ENCODE data around the gene ZNF282.
A peak's percentile ranks its signal among the peaks of the same experiment; 100 is the strongest.

The ZNF282 gene

GRCh38 chr7:149191851-149192250, 3.5 kb upstream of the ZNF282 start:
- no peak for DNase-seq (ENCODE audit: low spot score)

GRCh38 chr7:149194799-149195179, 557 bp upstream of the ZNF282 start:
- no peak for DNase-seq (ENCODE audit: low spot score)

DNA sequence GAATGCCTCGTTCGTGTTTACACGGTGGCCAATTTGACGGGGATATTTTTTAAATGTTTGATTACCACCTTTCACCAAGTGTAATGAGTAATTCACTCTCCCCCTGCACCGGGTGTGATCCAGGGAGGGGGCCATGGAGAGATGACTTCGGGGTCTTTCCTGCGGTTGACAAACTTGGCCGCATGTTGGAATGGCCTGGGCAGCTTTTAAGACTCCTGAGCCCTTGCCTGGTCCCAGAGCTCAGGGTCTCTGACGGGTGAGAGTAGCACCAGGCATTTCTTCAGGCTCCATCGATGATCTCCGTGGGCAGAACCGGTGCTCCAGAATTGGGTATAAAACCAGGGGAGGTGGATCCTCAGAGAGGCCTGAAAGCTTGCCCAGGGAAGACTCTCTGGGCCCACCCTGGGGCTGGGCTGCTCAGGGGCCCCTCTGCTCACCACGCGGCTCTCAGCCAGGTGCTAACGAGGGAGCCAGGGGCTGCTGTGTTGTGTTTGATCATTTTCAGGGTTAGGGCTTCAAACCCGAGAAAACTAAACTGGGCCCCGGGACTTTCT, 882 bp downstream of the ZNF282 start:
- DNase-seq (ENCODE audit: low spot score): peak; percentile 55

- peak; percentile 49 for DNase-seq (ENCODE audit: low spot score)
Measured at GRCh38 chr7:149196705-149197171, 1.4 kb downstream of the ZNF282 start.

DNA sequence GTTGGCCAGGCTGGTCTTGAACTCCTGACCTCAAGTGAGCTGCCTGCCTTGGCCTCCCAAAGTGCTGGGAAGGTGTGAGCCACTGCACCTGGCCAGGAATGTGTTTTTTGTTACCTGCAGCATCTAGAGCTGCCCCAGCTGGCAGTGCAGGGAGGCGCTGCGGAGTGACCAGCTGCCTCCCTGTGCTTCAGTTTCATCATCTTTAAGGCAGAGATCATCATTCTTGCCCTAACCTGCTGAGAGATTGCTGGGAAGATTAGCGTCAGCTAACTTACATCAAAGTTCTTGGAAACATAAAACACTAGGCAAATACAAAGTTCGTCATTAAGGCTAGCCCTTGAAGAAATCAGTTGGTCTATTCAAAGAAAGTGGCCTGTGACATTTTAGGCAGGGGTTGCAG, 2.3 kb downstream of the ZNF282 start:
- no peak for DNase-seq (ENCODE audit: low spot score)

GRCh38 chr7:149198161-149198816, 2.9 kb downstream of the ZNF282 start:
- DNase-seq (ENCODE audit: low spot score): no peak

GRCh38 chr7:149199234-149199995, 4.1 kb downstream of the ZNF282 start:
- DNase-seq (ENCODE audit: low spot score): no peak

GRCh38 chr7:149202831-149203231, 7.5 kb downstream of the ZNF282 start:
- DNase-seq (ENCODE audit: low spot score): no peak

DNA sequence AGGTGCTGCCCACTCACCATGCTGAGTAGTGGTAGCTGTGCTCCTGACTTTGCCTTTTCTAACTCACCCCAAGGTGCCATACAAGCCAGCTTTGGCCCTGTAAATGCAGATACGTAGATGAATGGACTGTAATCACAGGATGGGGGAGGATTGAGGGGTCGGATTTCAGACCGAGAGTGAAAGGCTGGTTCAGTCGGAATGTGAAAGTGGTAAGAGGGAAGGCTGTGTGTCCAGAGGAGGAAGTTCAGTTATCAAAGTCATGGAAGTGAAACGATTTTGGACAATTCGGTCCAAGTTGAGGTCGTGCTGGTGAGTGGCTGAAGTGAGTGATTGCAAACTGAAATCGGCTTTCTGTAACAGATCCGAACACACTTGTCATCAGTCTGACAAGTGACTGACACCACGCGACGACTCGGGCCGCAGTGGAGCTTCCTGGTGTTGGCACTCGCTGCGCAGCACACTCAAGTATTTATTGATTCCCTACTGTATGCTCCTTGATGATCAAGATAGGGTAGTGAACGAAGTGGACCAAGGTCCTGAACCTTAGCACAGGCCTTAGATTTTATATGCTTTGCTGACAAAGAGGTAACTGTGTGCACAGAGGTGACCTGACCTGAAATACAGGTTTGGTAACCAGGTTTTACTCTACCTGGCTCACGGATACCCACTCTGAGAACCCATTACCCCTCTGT, 10.5 kb downstream of the ZNF282 start:
- no peak for DNase-seq (ENCODE audit: low spot score)

GRCh38 chr7:149207324-149208035, 12.1 kb downstream of the ZNF282 start:
- no peak for DNase-seq (ENCODE audit: low spot score)

GRCh38 chr7:149209518-149210269, 14.3 kb downstream of the ZNF282 start:
- DNase-seq (ENCODE audit: low spot score): peak; percentile 75

DNA sequence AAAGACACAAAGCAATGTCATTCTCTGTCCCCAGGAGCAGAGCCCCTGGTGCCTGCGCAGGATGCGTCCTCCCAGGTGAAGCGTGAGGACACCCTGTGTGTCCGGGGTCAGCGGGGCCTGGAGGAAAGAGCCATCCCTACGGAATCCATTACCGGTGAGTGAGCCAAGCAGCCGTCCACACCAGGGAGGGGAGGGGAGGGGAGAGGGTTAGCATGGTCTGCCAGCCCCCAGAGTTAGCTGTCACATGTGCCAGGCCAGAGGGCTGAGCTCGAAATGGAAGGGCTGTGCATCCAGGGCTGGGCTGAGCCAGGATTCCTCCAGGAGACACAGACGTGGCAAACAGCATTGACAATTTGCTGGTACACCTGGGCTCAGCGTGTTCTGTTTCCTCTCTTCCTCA, 15.2 kb downstream of the ZNF282 start:
- no peak for DNase-seq (ENCODE audit: low spot score)

GRCh38 chr7:149214020-149214720, 18.8 kb downstream of the ZNF282 start:
- no peak for DNase-seq (ENCODE audit: low spot score)

DNA sequence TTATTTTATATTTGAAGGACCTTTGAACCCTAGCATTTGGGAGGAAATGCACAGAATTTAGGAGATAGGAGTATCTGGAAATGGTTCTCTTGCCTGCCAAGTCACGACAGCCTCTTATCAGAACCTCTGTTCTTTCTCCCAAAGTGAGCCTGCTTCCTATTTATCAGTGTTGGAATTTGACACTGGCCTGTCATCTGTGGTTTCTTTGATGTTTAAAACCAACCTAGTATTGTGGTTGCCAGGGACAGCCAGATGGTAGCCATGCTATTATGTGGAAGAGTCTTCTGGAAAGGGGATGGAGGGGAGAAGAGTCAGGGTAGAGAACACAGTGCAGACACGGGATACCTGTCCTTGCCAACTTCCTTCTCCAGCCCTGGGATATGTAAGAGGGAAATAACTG, 21.1 kb downstream of the ZNF282 start:
- DNase-seq (ENCODE audit: low spot score): no peak

DNA sequence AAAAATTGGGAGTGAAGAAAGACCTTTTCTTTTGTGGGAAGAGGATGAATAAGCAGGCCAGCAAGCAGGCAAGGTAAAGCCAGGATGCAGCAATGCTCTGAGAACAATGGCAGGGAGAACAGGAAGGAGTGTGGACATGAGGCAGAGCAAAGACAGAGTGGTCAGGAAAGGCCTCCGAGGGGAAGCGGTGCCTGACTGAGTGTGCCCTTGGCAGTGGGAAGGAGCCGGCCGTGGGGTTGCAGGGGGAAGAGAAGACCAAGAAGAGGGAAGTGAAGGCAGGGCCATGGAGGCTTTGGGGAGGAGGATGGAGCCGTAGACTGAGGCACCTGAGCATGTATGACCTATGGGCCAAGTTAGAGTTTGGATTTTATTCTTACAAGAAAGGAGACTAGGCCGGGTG, 22.2 kb downstream of the ZNF282 start:
- no peak for DNase-seq (ENCODE audit: low spot score)

DNA sequence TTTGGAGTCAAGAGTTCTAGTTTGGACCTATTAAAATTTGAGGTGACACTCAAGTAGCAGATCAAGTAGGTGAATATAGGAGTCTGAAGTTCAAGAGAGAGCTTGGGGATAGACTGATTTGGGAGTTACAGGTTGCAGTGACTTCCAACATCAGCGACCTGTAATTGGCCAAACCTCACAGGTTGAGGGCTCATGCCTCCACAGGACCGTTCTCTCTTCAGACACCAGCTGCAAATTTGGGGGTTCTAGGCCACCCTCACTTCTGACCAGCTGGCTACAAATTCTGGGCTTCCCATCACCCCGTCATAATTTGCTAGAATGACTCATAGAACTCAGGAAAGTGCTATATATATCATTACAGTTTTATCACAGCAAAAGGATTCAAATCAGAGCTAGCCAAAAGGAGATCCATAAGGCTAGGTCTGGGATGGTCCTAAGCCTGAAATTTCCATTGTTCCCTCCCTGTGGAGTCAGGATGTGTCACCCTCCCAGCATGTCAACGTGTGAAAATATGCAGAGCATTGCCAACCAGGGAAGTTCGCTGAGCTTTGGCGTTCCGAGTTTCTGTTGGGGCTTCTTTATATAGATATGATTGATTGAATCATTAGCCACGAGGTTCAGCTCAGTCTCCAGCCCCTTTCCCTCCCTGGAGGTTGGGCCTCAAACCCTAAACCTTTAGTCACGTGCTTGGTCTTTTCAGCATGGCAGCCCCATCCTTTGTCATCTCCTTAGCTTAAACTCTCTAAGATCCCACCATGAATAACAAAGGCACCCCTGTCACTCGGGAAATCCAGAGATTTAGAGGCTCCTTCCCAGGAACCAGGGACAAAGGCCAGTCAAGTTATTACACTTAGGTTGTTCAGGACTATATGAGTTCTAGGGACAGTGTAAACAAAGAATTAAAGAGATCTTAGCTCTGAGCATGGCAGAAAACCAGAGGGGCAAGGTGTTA, 23.4 kb downstream of the ZNF282 start:
- no peak for DNase-seq (ENCODE audit: low spot score)

GRCh38 chr7:149220534-149220933, 25.2 kb downstream of the ZNF282 start:
- DNase-seq (ENCODE audit: low spot score): no peak

- DNase-seq (ENCODE audit: low spot score): no peak
Measured at GRCh38 chr7:149223176-149223575, 27.8 kb downstream of the ZNF282 start.

- no peak for DNase-seq (ENCODE audit: low spot score)
Measured at GRCh38 chr7:149223761-149224160, 28.4 kb downstream of the ZNF282 start.

DNA sequence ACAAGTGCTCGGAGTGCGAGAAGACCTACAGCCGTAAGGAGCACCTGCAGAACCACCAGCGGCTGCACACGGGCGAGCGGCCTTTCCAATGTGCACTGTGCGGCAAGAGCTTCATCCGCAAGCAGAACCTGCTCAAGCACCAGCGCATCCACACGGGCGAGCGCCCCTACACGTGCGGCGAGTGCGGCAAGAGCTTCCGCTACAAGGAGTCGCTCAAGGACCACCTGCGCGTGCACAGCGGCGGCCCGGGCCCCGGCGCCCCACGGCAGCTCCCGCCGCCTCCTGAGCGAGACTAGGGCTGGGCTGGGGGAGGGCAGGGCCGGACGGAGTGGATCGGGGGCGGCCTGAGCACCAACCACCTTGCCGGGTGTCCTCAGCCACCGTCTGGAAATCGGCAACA, 29.0 kb downstream of the ZNF282 start:
- DNase-seq (ENCODE audit: low spot score): no peak

Data from HuH-7.5 (cell line).